NCI-H128 (cell line): Measurements from ENCODE around the gene MAP2.

ENCODE experiments used
- DNase-seq: peaks from one replicate; lab custom pipeline; 2025; ENCODE audit not compliant: unreplicated experiment; lab: John Stamatoyannopoulos, UW

MAP2 gene

GRCh38 chr2:209422191-209422754 is 1.6 kb upstream of the MAP2 start:
- DNase-seq = no peak

- DNase-seq = peak; percentile 4
Measured at GRCh38 chr2:209424199-209424701, 403 bp downstream of the MAP2 start.

GRCh38 chr2:209424781-209425470 is 1.1 kb downstream of the MAP2 start:
- DNase-seq = no peak

GRCh38 chr2:209425471-209426071 is 1.7 kb downstream of the MAP2 start:
- DNase-seq = no peak

- DNase-seq = peak; percentile 73
Measured at GRCh38 chr2:209426432-209426831, 2.6 kb downstream of the MAP2 start.

- DNase-seq = no peak
Measured at GRCh38 chr2:209431701-209432100, 7.9 kb downstream of the MAP2 start.

- DNase-seq = no peak
Measured at GRCh38 chr2:209441541-209441940, 17.7 kb downstream of the MAP2 start.

- DNase-seq = no peak
Measured at GRCh38 chr2:209442939-209443338, 19.1 kb downstream of the MAP2 start.

GRCh38 chr2:209445485-209445884 is 21.6 kb downstream of the MAP2 start:
- no peak for DNase-seq

GRCh38 chr2:209451209-209451834 is 27.5 kb downstream of the MAP2 start:
- no peak for DNase-seq

- no peak for DNase-seq
Measured at GRCh38 chr2:209456489-209456888, 32.6 kb downstream of the MAP2 start.

- no peak for DNase-seq
Measured at GRCh38 chr2:209458008-209458979, 34.4 kb downstream of the MAP2 start.

- DNase-seq = no peak
Measured at GRCh38 chr2:209459359-209459758, 35.5 kb downstream of the MAP2 start.

GRCh38 chr2:209460151-209460761 is 36.4 kb downstream of the MAP2 start:
- no peak for DNase-seq

GRCh38 chr2:209463226-209463625 is 39.4 kb downstream of the MAP2 start:
- no peak for DNase-seq

- DNase-seq = no peak
Measured at GRCh38 chr2:209463835-209464234, 40.0 kb downstream of the MAP2 start.

GRCh38 chr2:209468846-209469245 is 45.0 kb downstream of the MAP2 start:
- no peak for DNase-seq

- no peak for DNase-seq
Measured at GRCh38 chr2:209469481-209469880, 45.6 kb downstream of the MAP2 start.

- no peak for DNase-seq
Measured at GRCh38 chr2:209470466-209470865, 46.6 kb downstream of the MAP2 start.

GRCh38 chr2:209471037-209471436 is 47.2 kb downstream of the MAP2 start:
- DNase-seq = no peak
